Neuronal stem cell (in vitro differentiated cells): ENCODE results near the gene CD1D.

ENCODE experiments used
- DNase-seq: peaks from one replicate; pipeline ENCODE4 v3.0.0-alpha.2; 2013; ENCODE audit warnings: low spot score
- H2AFZ ChIP-seq: one replicate; pipeline ENCODE4 v1.6.1; 2013; ENCODE audit warnings: mild to moderate bottlenecking, low read length, inconsistent platforms
- H2AK5ac ChIP-seq: 2 replicates; pipeline ENCODE4 v1.6.1; 2013; ENCODE audit warnings: low read depth, mild to moderate bottlenecking, inconsistent platforms, low read length, moderate library complexity, mixed read lengths
- H2BK120ac ChIP-seq: 2 replicates; pipeline ENCODE4 v1.6.1; 2013; ENCODE audit warnings: low read depth, mild to moderate bottlenecking, inconsistent platforms, low read length, moderate library complexity, mixed read lengths
- H2BK12ac ChIP-seq: one replicate; pipeline ENCODE4 v1.6.1; 2013; ENCODE audit warnings: low read length, inconsistent platforms
- H2BK15ac ChIP-seq: 2 replicates; pipeline ENCODE4 v1.6.1; 2013; ENCODE audit warnings: mild to moderate bottlenecking, low read length, inconsistent platforms, mixed read lengths
- H2BK5ac ChIP-seq: one replicate; pipeline ENCODE4 v1.6.1; 2013; ENCODE audit warnings: inconsistent platforms, mild to moderate bottlenecking, low read length, moderate library complexity
- H3K14ac ChIP-seq: one replicate; pipeline ENCODE4 v1.6.1; 2013; ENCODE audit warnings: low read length, inconsistent platforms
- H3K18ac ChIP-seq: 2 replicates; pipeline ENCODE4 v1.6.1; 2013; ENCODE audit warnings: low read length, inconsistent platforms
- H3K23ac ChIP-seq: 2 replicates; pipeline ENCODE4 v1.6.1; 2013; ENCODE audit warnings: low read depth, mild to moderate bottlenecking, mixed read lengths, low read length, inconsistent platforms; ENCODE audit not compliant: poor library complexity
- H3K27ac ChIP-seq: replicated peaks from 3 replicates; pipeline ENCODE4 v1.5.1; 2013; ENCODE audit warnings: low read length, inconsistent platforms
- H3K27me3 ChIP-seq, 3 experiments: 2 replicates each; pipeline ENCODE4 v1.6.1; 2013; ENCODE audit warnings: low read length in 3 of 3, mild to moderate bottlenecking in 2 of 3, inconsistent platforms in 1 of 3, low read depth in 1 of 3, mixed read lengths in 1 of 3, moderate library complexity in 1 of 3; ENCODE audit not compliant: control insufficient read depth in 3 of 3, insufficient read depth in 3 of 3
- H3K36me3 ChIP-seq, 2 donors: replicated peaks in 1 of 2; 2 replicates each; pipeline ENCODE4 v1.6.1; 2013; ENCODE audit warnings: low read length in 2 of 2; ENCODE audit not compliant: control insufficient read depth in 2 of 2, insufficient read depth in 2 of 2
- H3K4ac ChIP-seq: 2 replicates; pipeline ENCODE4 v1.6.1; 2013; ENCODE audit warnings: inconsistent platforms, mild to moderate bottlenecking, low read length, moderate library complexity
- H3K4me1 ChIP-seq, 2 donors: 1 replicate in 1 of 2; 2 replicates in 1 of 2; pipeline ENCODE4 v1.6.1; 2013; ENCODE audit warnings: low read length in 2 of 2, low read depth in 1 of 2; ENCODE audit not compliant: control insufficient read depth in 2 of 2, insufficient read depth in 1 of 2
- H3K4me2 ChIP-seq: one replicate; pipeline ENCODE4 v1.6.1; 2013; ENCODE audit warnings: mild to moderate bottlenecking, low read length, inconsistent platforms; ENCODE audit not compliant: insufficient read depth, poor library complexity, severe bottlenecking
- H3K4me3 ChIP-seq, 2 donors: 2 replicates each; pipeline ENCODE4 v1.5.1; 2013; ENCODE audit warnings: low read length in 2 of 2, mild to moderate bottlenecking in 2 of 2, inconsistent platforms in 1 of 2, moderate library complexity in 1 of 2
- H3K79me1 ChIP-seq: one replicate; pipeline ENCODE4 v1.6.1; 2013; ENCODE audit warnings: low read depth, mild to moderate bottlenecking, inconsistent platforms, low read length, moderate library complexity
- H3K9ac ChIP-seq: one replicate; pipeline ENCODE4 v1.6.1; 2013; ENCODE audit warnings: mild to moderate bottlenecking, low read depth, low read length, inconsistent platforms; ENCODE audit not compliant: poor library complexity
- H3K9me3 ChIP-seq, 2 donors: replicated peaks in 1 of 2; 2 replicates each; pipeline versions ENCODE3 to v1.6.1; 2013; ENCODE audit warnings: low read length in 2 of 2, mild to moderate bottlenecking in 2 of 2, inconsistent platforms in 1 of 2, low read depth in 1 of 2, mixed read lengths in 1 of 2, moderate library complexity in 1 of 2; ENCODE audit not compliant: control insufficient read depth in 2 of 2, insufficient read depth in 1 of 2
- H4K8ac ChIP-seq: one replicate; pipeline ENCODE4 v1.6.1; 2013; ENCODE audit warnings: low read depth, mild to moderate bottlenecking, inconsistent platforms, low read length, moderate library complexity
- H4K91ac ChIP-seq: one replicate; pipeline ENCODE4 v1.6.1; 2013; ENCODE audit warnings: low read length, low read depth, mild to moderate bottlenecking, inconsistent platforms; ENCODE audit not compliant: poor library complexity
- WGBS, 2 donors: extraction: QIAGEN DNeasy Blood & Tissue Kit; methylation state at CpG; one replicate each; pipeline ENCODE4 v1.1.7; 2013; ENCODE audit warnings: missing lambda C conversion rate in 2 of 2, mixed read lengths in 1 of 2; ENCODE audit not compliant: insufficient read length in 2 of 2, insufficient replicate concordance in 1 of 2; ENCODE audit errors: extremely low coverage in 2 of 2; 5-methylcytosine and 5-hydroxymethylcytosine counted together

The CD1D gene

GRCh38 chr1:158188611-158189010 is 7.9 kb downstream of the CD1D start:
- Histone ChIP-seq H3K79me1 (no peaks in the 10 kb centered on the region), H3K18ac (no peak overlapping the region), H3K9me3 (no peaks in the 10 kb centered on the region), H4K8ac (no peak overlapping the region), H3K23ac (no peak overlapping the region), H3K9ac (no peak overlapping the region), H2BK15ac (no peak overlapping the region), H2BK5ac (no peak overlapping the region), H3K27me3 (peaks cover 0 to 16% (median 4%) of the 10 kb centered on the region in 3 experiments), H2AK5ac (no peak overlapping the region), H3K27ac (no peak overlapping the region), H2BK120ac (no peak overlapping the region), H3K4ac (no peak overlapping the region), H3K4me2 (no peak overlapping the region), H3K4me1 (peaks cover 0 to 3% of the 10 kb centered on the region in 2 donors), H4K91ac (no peak overlapping the region), H3K14ac (no peak overlapping the region), H3K4me3 (no peak overlapping the region), H2BK12ac (no peak overlapping the region), H3K36me3 (no peaks in the 10 kb centered on the region), H2AFZ (no peak overlapping the region)
- DNase-seq = no peak
- whole genome bisulfite sequencing, 2 donors = no CpG with 5 or more reads among the region's 4 CpGs

DNA sequence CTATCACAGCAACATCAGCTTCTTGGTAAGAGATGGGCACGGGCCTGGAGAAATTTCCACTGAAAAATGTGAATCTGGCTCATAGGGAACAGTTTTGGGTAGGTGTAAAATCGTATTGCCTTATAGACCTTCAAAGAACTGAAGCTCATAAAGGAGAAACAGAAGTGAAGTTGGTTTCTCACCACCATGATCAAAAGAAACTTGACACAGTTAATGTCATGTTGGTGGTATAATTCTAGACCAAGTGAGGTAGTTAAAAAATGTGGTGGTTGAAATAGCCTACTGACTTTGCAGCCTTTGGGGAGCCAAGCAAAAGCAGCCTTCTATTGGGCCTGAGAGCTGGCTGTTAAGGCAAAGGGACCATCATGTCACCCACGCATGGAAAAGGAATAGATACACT is 8.9 kb downstream of the CD1D start:
- Histone ChIP-seq H2AK5ac (no peak overlapping the region), H3K4me2 (no peak overlapping the region), H2AFZ (no peak overlapping the region), H3K14ac (no peak overlapping the region), H2BK5ac (no peak overlapping the region), H3K4ac (no peak overlapping the region), H3K23ac (no peak overlapping the region), H2BK120ac (no peak overlapping the region), H3K18ac (no peak overlapping the region), H3K9ac (no peak overlapping the region), H3K79me1 (no peaks in the 10 kb centered on the region), H3K27ac (no peak overlapping the region), H3K4me3 (no peak overlapping the region), H3K27me3 (peaks cover 0 to 6% (median 0%) of the 10 kb centered on the region in 3 experiments), H2BK15ac (no peak overlapping the region), H4K8ac (no peak overlapping the region), H3K9me3 (no peaks in the 10 kb centered on the region), H3K4me1 (peaks cover 0 to 3% of the 10 kb centered on the region in 2 donors), H3K36me3 (no peaks in the 10 kb centered on the region), H2BK12ac (no peak overlapping the region), H4K91ac (no peak overlapping the region)
- WGBS, 2 donors = no CpG with 5 or more reads among the region's 3 CpGs
- no peak for DNase-seq

DNA sequence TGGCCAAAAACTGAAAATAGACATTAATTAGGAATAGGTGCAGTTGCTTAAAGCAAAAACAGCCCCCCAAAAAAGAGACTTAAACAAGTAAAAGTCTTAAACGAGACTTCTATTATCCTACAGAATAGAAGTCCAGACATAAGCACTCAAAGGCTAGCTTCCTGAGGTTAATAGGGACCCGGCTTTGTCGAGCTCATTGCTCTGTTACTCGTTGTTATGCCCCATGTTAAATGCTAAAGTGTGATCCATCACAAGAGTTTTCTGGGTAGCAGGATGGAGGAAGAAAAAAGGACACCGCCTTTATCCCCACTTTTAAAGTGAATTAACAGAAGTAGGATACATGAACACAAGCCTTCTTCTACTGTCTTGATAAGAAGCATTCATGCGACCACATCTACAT is 10.6 kb downstream of the CD1D start:
- Histone ChIP-seq H2BK120ac (no peak overlapping the region), H4K8ac (no peak overlapping the region), H3K14ac (no peak overlapping the region), H4K91ac (no peak overlapping the region), H3K18ac (no peak overlapping the region), H2AK5ac (no peak overlapping the region), H2BK15ac (no peak overlapping the region), H2AFZ (no peak overlapping the region), H3K4me3 (no peak overlapping the region), H3K79me1 (no peaks in the 10 kb centered on the region), H2BK5ac (no peak overlapping the region), H3K27me3 (peaks cover 0 to 6% (median 0%) of the 10 kb centered on the region in 3 experiments), H3K9me3 (no peaks in the 10 kb centered on the region), H3K36me3 (no peaks in the 10 kb centered on the region), H3K4me2 (no peak overlapping the region), H3K9ac (no peak overlapping the region), H3K23ac (no peak overlapping the region), H2BK12ac (no peak overlapping the region), H3K27ac (no peak overlapping the region), H3K4ac (no peak overlapping the region), H3K4me1 (peaks cover 0 to 3% of the 10 kb centered on the region in 2 donors)
- DNase-seq = no peak
- no CpG with 5 or more reads among the region's 6 CpGs for WGBS, 2 donors

DNA sequence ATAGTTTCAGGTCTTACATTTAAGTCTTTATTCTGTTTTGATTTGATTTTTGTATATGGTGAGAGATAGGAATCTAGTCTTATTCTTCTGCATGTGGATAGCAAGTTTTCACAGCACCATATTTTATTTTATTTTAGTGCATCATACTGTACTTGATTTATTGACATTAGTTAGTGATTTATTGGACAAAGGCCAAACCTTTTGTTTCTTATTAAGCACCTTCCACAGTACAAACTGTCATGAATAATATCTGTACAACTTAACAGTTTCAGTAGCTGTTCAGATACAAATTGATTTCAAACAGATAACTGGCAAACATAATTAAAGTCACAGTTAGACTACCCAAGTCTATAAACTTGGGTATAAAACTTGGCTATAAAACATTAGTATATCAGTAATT is 15.8 kb downstream of the CD1D start:
- Histone ChIP-seq H2AK5ac (no peak overlapping the region), H3K4me1 (no peaks in the 10 kb centered on the region), H3K4ac (no peak overlapping the region), H2AFZ (no peak overlapping the region), H2BK5ac (no peak overlapping the region), H2BK12ac (no peak overlapping the region), H2BK120ac (no peak overlapping the region), H3K27me3 (peaks cover 0 to 5% (median 0%) of the 10 kb centered on the region in 3 experiments), H3K36me3 (no peaks in the 10 kb centered on the region), H4K91ac (no peak overlapping the region), H4K8ac (no peak overlapping the region), H3K27ac (no peak overlapping the region), H3K23ac (no peak overlapping the region), H3K9me3 (no peaks in the 10 kb centered on the region), H3K18ac (no peak overlapping the region), H3K4me2 (no peak overlapping the region), H3K79me1 (no peaks in the 10 kb centered on the region), H3K4me3 (no peak overlapping the region), H3K9ac (no peak overlapping the region), H3K14ac (no peak overlapping the region), H2BK15ac (no peak overlapping the region)
- no peak for DNase-seq
